Erythroblast (primary cell): ENCODE measurements around the gene SLC26A5.

ENCODE experiments used
- GATA1 ChIP-seq: IDR thresholded peaks from 2 replicates; pipeline ENCODE4 v1.6.1; 2011; ENCODE audit warnings: low read depth, mild to moderate bottlenecking, control low read depth, low read length, moderate library complexity
- POLR2A ChIP-seq: IDR thresholded peaks from 2 replicates; pipeline ENCODE4 v1.6.1; 2011; ENCODE audit warnings: mild to moderate bottlenecking, low read length

DNA sequence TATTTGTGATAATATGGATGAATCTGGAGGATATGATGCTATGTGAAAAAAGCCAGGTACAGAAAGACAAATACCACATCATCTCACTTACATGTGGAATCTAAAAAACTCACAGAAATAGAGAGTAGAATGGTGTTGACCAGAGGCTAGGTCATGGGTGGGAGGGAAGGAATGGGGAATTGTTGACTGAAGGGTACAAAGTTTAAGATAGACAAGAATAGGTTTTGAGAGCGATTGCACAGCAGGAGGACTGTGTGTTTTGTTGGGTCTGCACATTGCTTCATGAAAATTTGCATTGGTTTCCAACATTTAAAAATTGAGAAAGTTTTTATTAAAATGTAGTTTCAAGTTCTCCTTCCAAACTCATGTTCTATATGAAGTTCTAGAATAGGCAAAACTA, 8.4 kb downstream of the SLC26A5 start:
- no peak for TF ChIP-seq POLR2A
- TF ChIP-seq GATA1, result no peak
